ENCODE data around the gene PTPRC. TPM values are rescaled to one million over a fixed set of nuclear protein-coding genes. Genes with fewer than 3 reads are reported as not detected.

Gene PTPRC
- polyA plus RNA-seq (2013), result not detected in 2 replicates

DNA sequence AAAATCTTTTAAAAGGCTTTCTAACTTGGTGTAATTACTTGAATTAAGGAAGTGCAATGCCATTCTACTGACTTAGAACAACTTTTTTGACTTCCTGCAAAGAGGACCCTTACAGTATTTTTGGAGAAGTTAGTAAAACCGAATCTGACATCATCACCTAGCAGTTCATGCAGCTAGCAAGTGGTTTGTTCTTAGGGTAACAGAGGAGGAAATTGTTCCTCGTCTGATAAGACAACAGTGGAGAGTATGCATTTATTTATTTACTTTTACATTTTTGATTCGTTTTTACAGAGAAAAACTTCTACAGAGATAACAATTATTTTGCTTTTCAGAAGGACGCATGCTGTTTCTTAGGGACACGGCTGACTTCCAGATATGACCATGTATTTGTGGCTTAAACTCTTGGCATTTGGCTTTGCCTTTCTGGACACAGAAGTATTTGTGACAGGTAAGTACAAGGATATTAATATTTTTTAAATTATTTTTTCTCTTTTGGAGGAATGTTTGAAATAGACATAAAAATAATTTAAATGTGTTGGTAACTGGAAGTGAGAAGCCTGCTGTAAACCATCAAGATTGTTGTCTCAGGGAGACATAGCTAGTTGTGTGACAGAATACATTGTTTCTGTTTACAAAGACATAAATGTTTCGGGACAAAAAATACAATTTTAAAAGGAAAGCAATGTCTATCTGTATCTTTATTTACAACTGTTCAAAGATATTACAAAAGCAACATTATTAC lies at the start of gene PTPRC:
Gene PTPRC, plus strand, starts transcription at position 147 of the 742 bp plus-strand sequence. Its CDS starts 229 bp downstream, at position 376.
- Histone ChIP-seq H3K9ac (ENCODE audit: low read length) (no peak within 1 kb of the TSS), H3K27ac (ENCODE audit: low read depth, low read length) (no peak within 1 kb of the TSS), H4K12ac (ENCODE audit: low read depth, low read length) (no peak within 1 kb of the TSS), H3K4me1 (ENCODE audit: control insufficient read depth in 1 of 2, insufficient read depth in 2 of 2, low read length in 2 of 2) (no peaks in the 10 kb centered on the region), H3K4ac (ENCODE audit: low read depth, low read length) (no peak within 1 kb of the TSS), H3K14ac (ENCODE audit: low read length) (no peak within 1 kb of the TSS), H2BK120ac (ENCODE audit: insufficient read depth, low read length, poor library complexity) (no peak within 1 kb of the TSS), H3K27me3 (ENCODE audit: insufficient read depth, low read length) (no peaks in the 10 kb centered on the region), H3K36me3 (ENCODE audit: control insufficient read depth in 1 of 2, insufficient read depth in 2 of 2, low read length in 2 of 2) (no peaks in the 10 kb centered on the region), H2BK5ac (ENCODE audit: low read depth, low read length, poor library complexity) (no peak within 1 kb of the TSS), H3K18ac (ENCODE audit: low read length) (no peak within 1 kb of the TSS), H4K91ac (ENCODE audit: low read depth, low read length) (no peak within 1 kb of the TSS), H3K4me2 (ENCODE audit: low read length) (no peak within 1 kb of the TSS), H2AFZ (ENCODE audit: insufficient read depth, low read length, poor library complexity) (no peak within 1 kb of the TSS), H3K23ac (ENCODE audit: low read length) (no peak within 1 kb of the TSS), H2AK5ac (ENCODE audit: low read length) (no peak within 1 kb of the TSS), H3K9me3 (ENCODE audit: insufficient read depth, low read depth, low read length) (no peaks in the 10 kb centered on the region), H3K79me1 (ENCODE audit: low read length) (no peaks in the 10 kb centered on the region), H3K4me3 (ENCODE audit: low read depth, low read length) (no peak within 1 kb of the TSS), H4K8ac (ENCODE audit: low read depth, low read length) (no peak within 1 kb of the TSS), H2BK12ac (ENCODE audit: low read length) (no peak within 1 kb of the TSS), H3K79me2 (ENCODE audit: control insufficient read depth, insufficient read depth, low read length, poor library complexity) (no peaks in the 10 kb centered on the region)
- DNase-seq, result peak in 1 of 2 donors; percentile 23
- WGBS (ENCODE audit: extremely low coverage, insufficient coverage, insufficient read length), result no CpG with 5 or more reads among the region's 6 CpGs

DNA sequence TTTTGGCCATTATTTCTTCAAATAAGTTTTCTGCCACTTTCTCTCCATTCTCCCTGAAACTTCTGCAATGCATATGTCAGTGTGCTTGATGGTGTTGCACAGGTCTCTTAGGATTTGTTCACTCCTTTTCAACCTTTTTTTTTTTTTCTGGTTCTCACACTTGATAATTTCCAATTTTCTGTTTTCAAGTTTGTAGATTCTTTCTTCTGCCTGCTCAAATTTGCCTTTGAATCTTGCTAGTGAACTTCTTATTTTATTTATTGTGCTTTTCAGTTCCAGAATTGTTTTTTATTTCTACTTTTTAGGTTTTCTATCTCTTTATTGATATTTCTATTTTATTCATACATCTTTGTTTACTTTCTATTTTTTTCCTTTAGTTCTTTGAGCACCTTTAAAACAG lies 48.4 kb upstream of the PTPRC start:
- no peak overlapping the region for H3K18ac ChIP-seq (ENCODE audit: low read length)
- H3K36me3 ChIP-seq (ENCODE audit: control insufficient read depth in 1 of 2, insufficient read depth in 2 of 2, low read length in 2 of 2), result no peaks in the 10 kb centered on the region
- no peak overlapping the region for H2AFZ ChIP-seq (ENCODE audit: insufficient read depth, low read length, poor library complexity)
- H3K9ac ChIP-seq (ENCODE audit: low read length), result no peak overlapping the region
- no peaks in the 10 kb centered on the region for H3K9me3 ChIP-seq (ENCODE audit: insufficient read depth, low read depth, low read length)
- no peaks in the 10 kb centered on the region for H3K27me3 ChIP-seq (ENCODE audit: insufficient read depth, low read length)
- H4K91ac ChIP-seq (ENCODE audit: low read depth, low read length), result no peak overlapping the region
- no peak overlapping the region for H2BK5ac ChIP-seq (ENCODE audit: low read depth, low read length, poor library complexity)
- H2BK120ac ChIP-seq (ENCODE audit: insufficient read depth, low read length, poor library complexity), result no peak overlapping the region
- H2BK12ac ChIP-seq (ENCODE audit: low read length), result no peak overlapping the region
- no peak overlapping the region for H3K27ac ChIP-seq (ENCODE audit: low read depth, low read length)
- H4K8ac ChIP-seq (ENCODE audit: low read depth, low read length), result no peak overlapping the region
- H2AK5ac ChIP-seq (ENCODE audit: low read length), result no peak overlapping the region
- H3K4ac ChIP-seq (ENCODE audit: low read depth, low read length), result no peak overlapping the region
- no peaks in the 10 kb centered on the region for H3K79me1 ChIP-seq (ENCODE audit: low read length)
- H3K4me2 ChIP-seq (ENCODE audit: low read length), result no peak overlapping the region
- H3K4me1 ChIP-seq (ENCODE audit: control insufficient read depth in 1 of 2, insufficient read depth in 2 of 2, low read length in 2 of 2), result no peaks in the 10 kb centered on the region
- no peak overlapping the region for H4K12ac ChIP-seq (ENCODE audit: low read depth, low read length)
- no peak overlapping the region for H3K14ac ChIP-seq (ENCODE audit: low read length)
- no peaks in the 10 kb centered on the region for H3K79me2 ChIP-seq (ENCODE audit: control insufficient read depth, insufficient read depth, low read length, poor library complexity)
- H3K4me3 ChIP-seq (ENCODE audit: low read depth, low read length), result no peak overlapping the region
- DNase-seq, result no peak
- no peak overlapping the region for H3K23ac ChIP-seq (ENCODE audit: low read length)

DNA sequence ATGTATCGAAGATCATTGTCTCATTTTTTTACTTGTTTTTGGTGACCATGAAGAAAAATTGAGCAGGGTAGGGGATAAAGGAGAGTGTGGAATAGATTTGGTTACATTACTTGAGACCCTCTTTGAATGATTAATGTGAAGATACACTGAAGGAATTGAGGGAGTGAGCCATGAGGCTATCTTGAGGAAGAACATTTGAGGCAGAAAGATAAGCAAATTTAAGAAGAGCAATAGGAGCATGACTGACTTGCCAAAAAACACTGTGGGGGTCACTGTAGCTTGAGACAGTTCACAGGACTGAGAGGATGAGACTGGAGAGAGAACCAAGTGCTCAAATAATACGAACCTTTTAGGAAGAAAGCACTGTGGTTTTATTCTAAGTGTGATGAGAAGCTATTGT lies 43.1 kb upstream of the PTPRC start:
- no peak overlapping the region for H4K8ac ChIP-seq (ENCODE audit: low read depth, low read length)
- no peak for DNase-seq
- WGBS (ENCODE audit: extremely low coverage, insufficient coverage, insufficient read length), result no CpG with 5 or more reads among the region's 2 CpGs

DNA sequence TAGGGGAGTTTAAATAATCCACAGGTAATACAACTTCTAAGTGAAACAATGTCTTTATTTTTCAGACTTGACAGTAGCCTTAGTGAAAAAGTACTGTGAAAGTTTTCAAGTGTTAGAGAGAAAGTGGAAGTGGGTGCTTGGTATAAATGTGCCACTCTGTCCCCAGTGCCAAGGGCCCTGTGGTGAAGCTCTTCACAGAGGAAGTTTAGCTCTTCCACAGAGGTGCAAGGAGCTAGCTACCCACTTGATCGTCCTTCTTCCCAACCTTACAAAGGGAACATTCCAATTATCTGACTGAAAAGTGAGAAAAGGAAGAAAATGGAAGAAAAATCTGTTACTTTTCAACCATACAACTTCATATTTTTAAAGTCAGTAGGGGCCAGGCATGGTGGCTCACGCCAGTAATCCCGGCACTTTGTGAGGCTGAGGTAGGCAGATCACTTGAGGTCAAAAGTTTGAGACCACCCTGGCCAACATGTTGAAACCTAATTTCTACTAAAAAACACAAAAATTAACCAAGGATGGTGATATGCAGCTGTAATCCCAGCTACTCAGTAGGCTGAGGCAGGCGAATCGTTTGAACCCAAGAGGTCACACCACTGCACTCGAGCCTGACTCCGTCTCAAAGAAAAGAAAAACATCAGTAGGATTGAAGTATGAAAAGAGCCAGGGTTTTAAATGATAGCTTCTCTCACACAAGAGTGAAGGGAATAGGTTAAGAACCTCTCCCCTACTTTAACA lies 41.0 kb upstream of the PTPRC start:
- Histone ChIP-seq H3K9me3 (ENCODE audit: insufficient read depth, low read depth, low read length) (no peaks in the 10 kb centered on the region), H2BK12ac (ENCODE audit: low read length) (no peak overlapping the region), H3K36me3 (ENCODE audit: control insufficient read depth in 1 of 2, insufficient read depth in 2 of 2, low read length in 2 of 2) (no peaks in the 10 kb centered on the region), H3K79me1 (ENCODE audit: low read length) (no peaks in the 10 kb centered on the region), H3K23ac (ENCODE audit: low read length) (no peak overlapping the region), H3K9ac (ENCODE audit: low read length) (no peak overlapping the region), H3K4me3 (ENCODE audit: low read depth, low read length) (no peak overlapping the region), H3K4ac (ENCODE audit: low read depth, low read length) (no peak overlapping the region), H4K12ac (ENCODE audit: low read depth, low read length) (no peak overlapping the region), H3K18ac (ENCODE audit: low read length) (no peak overlapping the region), H2BK5ac (ENCODE audit: low read depth, low read length, poor library complexity) (no peak overlapping the region), H3K4me2 (ENCODE audit: low read length) (no peak overlapping the region), H3K79me2 (ENCODE audit: control insufficient read depth, insufficient read depth, low read length, poor library complexity) (no peaks in the 10 kb centered on the region), H3K27me3 (ENCODE audit: insufficient read depth, low read length) (no peaks in the 10 kb centered on the region), H4K8ac (ENCODE audit: low read depth, low read length) (no peak overlapping the region), H3K27ac (ENCODE audit: low read depth, low read length) (no peak overlapping the region), H2AK5ac (ENCODE audit: low read length) (no peak overlapping the region), H2AFZ (ENCODE audit: insufficient read depth, low read length, poor library complexity) (no peak overlapping the region), H2BK120ac (ENCODE audit: insufficient read depth, low read length, poor library complexity) (no peak overlapping the region), H4K91ac (ENCODE audit: low read depth, low read length) (no peak overlapping the region), H3K4me1 (ENCODE audit: control insufficient read depth in 1 of 2, insufficient read depth in 2 of 2, low read length in 2 of 2) (no peaks in the 10 kb centered on the region), H3K14ac (ENCODE audit: low read length) (no peak overlapping the region)
- DNase-seq, result no peak
- no CpG with 5 or more reads among the region's 7 CpGs for WGBS (ENCODE audit: extremely low coverage, insufficient coverage, insufficient read length)

More for the DNA sequence above, 43.1 kb upstream of the PTPRC start:
- Histone ChIP-seq H3K18ac (ENCODE audit: low read length) (no peak overlapping the region), H2AFZ (ENCODE audit: insufficient read depth, low read length, poor library complexity) (no peak overlapping the region), H2BK5ac (ENCODE audit: low read depth, low read length, poor library complexity) (no peak overlapping the region), H3K79me2 (ENCODE audit: control insufficient read depth, insufficient read depth, low read length, poor library complexity) (no peaks in the 10 kb centered on the region), H3K14ac (ENCODE audit: low read length) (no peak overlapping the region), H4K12ac (ENCODE audit: low read depth, low read length) (no peak overlapping the region), H3K9ac (ENCODE audit: low read length) (no peak overlapping the region), H3K9me3 (ENCODE audit: insufficient read depth, low read depth, low read length) (no peaks in the 10 kb centered on the region), H4K91ac (ENCODE audit: low read depth, low read length) (no peak overlapping the region), H2BK12ac (ENCODE audit: low read length) (no peak overlapping the region), H3K4ac (ENCODE audit: low read depth, low read length) (no peak overlapping the region), H3K36me3 (ENCODE audit: control insufficient read depth in 1 of 2, insufficient read depth in 2 of 2, low read length in 2 of 2) (no peaks in the 10 kb centered on the region), H3K79me1 (ENCODE audit: low read length) (no peaks in the 10 kb centered on the region), H3K27me3 (ENCODE audit: insufficient read depth, low read length) (no peaks in the 10 kb centered on the region), H2AK5ac (ENCODE audit: low read length) (no peak overlapping the region), H3K4me2 (ENCODE audit: low read length) (no peak overlapping the region), H3K23ac (ENCODE audit: low read length) (no peak overlapping the region), H2BK120ac (ENCODE audit: insufficient read depth, low read length, poor library complexity) (no peak overlapping the region), H3K4me3 (ENCODE audit: low read depth, low read length) (no peak overlapping the region), H3K27ac (ENCODE audit: low read depth, low read length) (no peak overlapping the region), H3K4me1 (ENCODE audit: control insufficient read depth in 1 of 2, insufficient read depth in 2 of 2, low read length in 2 of 2) (no peaks in the 10 kb centered on the region)
